Stimulated activated CD4-positive, alpha-beta T cell treated with anti-CD3 and anti-CD28 coated beads, Interleukin-2, amount 100 ng/mL, for 4 hours (primary cell): ENCODE data around the gene TBC1D5.

Experiments used
- DNase-seq: peaks from one replicate; pipeline ENCODE4 v3.0.0-alpha.2; 2020; ENCODE audit warnings: low read depth

TBC1D5 gene

GRCh38 chr3:17213102-17213501, 529.3 kb downstream of the TBC1D5 start:
- no peak for DNase-seq

- DNase-seq = no peak
These were observed 534.5 kb downstream of the TBC1D5 start for GRCh38 chr3:17207979-17208378.

GRCh38 chr3:17207019-17207418, 535.4 kb downstream of the TBC1D5 start:
- no peak for DNase-seq

GRCh38 chr3:17204049-17204650, 538.3 kb downstream of the TBC1D5 start:
- no peak for DNase-seq

- no peak for DNase-seq
These were observed 540.9 kb downstream of the TBC1D5 start for GRCh38 chr3:17201538-17201937.

- DNase-seq = no peak
These were observed 546.4 kb downstream of the TBC1D5 start for GRCh38 chr3:17195856-17196604.

GRCh38 chr3:17195192-17195611, 547.2 kb downstream of the TBC1D5 start:
- DNase-seq = no peak

GRCh38 chr3:17194116-17194515, 548.3 kb downstream of the TBC1D5 start:
- no peak for DNase-seq

GRCh38 chr3:17192995-17193394, 549.4 kb downstream of the TBC1D5 start:
- DNase-seq = no peak

GRCh38 chr3:17190353-17191078, 551.9 kb downstream of the TBC1D5 start:
- no peak for DNase-seq

GRCh38 chr3:17188378-17188777, 554.1 kb downstream of the TBC1D5 start:
- DNase-seq = no peak

- DNase-seq = no peak
These were observed 554.7 kb downstream of the TBC1D5 start for GRCh38 chr3:17187589-17188184.

GRCh38 chr3:17183951-17184550, 558.4 kb downstream of the TBC1D5 start:
- no peak for DNase-seq

- DNase-seq = no peak
These were observed 560.3 kb downstream of the TBC1D5 start for GRCh38 chr3:17182166-17182565.

GRCh38 chr3:17181413-17181907, 561.0 kb downstream of the TBC1D5 start:
- DNase-seq = no peak

- DNase-seq = peak; percentile 10
These were observed 562.8 kb downstream of the TBC1D5 start for GRCh38 chr3:17179381-17180205.

- DNase-seq = no peak
These were observed 565.7 kb downstream of the TBC1D5 start for GRCh38 chr3:17176757-17177156.

GRCh38 chr3:17175187-17175807, 567.1 kb downstream of the TBC1D5 start:
- no peak for DNase-seq

GRCh38 chr3:17166369-17166768, 576.1 kb downstream of the TBC1D5 start:
- no peak for DNase-seq

- DNase-seq = no peak
These were observed 580.3 kb downstream of the TBC1D5 start for GRCh38 chr3:17162116-17162515.

GRCh38 chr3:17160597-17160996, 581.8 kb downstream of the TBC1D5 start:
- no peak for DNase-seq
